Smooth muscle cell (in vitro differentiated cells): ENCODE data around the gene PYGB. TPM values are rescaled to one million over a fixed set of nuclear protein-coding genes. Genes with fewer than 3 reads are reported as not detected.

Source experiments
- DNase-seq: peaks from one replicate; lab custom pipeline; 2025; ENCODE audit not compliant: unreplicated experiment; lab: John Stamatoyannopoulos, UW
- H2AFZ ChIP-seq: fragments of 200-600 bp; sonication (generic); 2 replicates; pipeline ENCODE4 v1.6.0; 2016; ENCODE audit warnings: antibody characterized with exemption, low read depth, mild to moderate bottlenecking
- H3F3A ChIP-seq: fragments of 200-600 bp; sonication (generic); 2 replicates; pipeline ENCODE4 v1.6.0; 2017; ENCODE audit warnings: antibody characterized with exemption, low read depth
- H3K27ac ChIP-seq: fragments of 200-600 bp; sonication (generic); 2 replicates; pipeline ENCODE4 v1.5.1; 2016; ENCODE audit warnings: low read depth, mild to moderate bottlenecking
- H3K27me3 ChIP-seq: fragments of 200-600 bp; sonication (generic); 2 replicates; pipeline ENCODE4 v1.6.1; 2016; ENCODE audit warnings: low read depth, mild to moderate bottlenecking
- H3K36me3 ChIP-seq: fragments of 200-600 bp; sonication (generic); 2 replicates; pipeline ENCODE4 v1.5.1; 2016; ENCODE audit warnings: low read depth
- H3K4me1 ChIP-seq: fragments of 200-600 bp; sonication (generic); 2 replicates; pipeline ENCODE4 v1.5.1; 2016; ENCODE audit warnings: low read depth
- H3K4me2 ChIP-seq: fragments of 200-600 bp; sonication (generic); 2 replicates; pipeline ENCODE4 v1.6.0; 2016; ENCODE audit warnings: mild to moderate bottlenecking
- H3K4me3 ChIP-seq: fragments of 200-600 bp; sonication (generic); 2 replicates; pipeline ENCODE4 v1.5.1; 2016; ENCODE audit warnings: mild to moderate bottlenecking
- H3K79me2 ChIP-seq: fragments of 200-600 bp; sonication (generic); 2 replicates; pipeline ENCODE4 v1.6.0; 2016; ENCODE audit warnings: low read depth, mild to moderate bottlenecking
- H3K9ac ChIP-seq: fragments of 200-600 bp; sonication (generic); 2 replicates; pipeline ENCODE4 v1.6.0; 2016; ENCODE audit warnings: low read depth
- H3K9me3 ChIP-seq: fragments of 200-600 bp; sonication (generic); replicated peaks from 2 replicates; pipeline ENCODE4 v1.5.1; 2016; ENCODE audit warnings: low read depth
- H4K20me1 ChIP-seq: fragments of 200-600 bp; sonication (generic); 2 replicates; pipeline ENCODE4 v1.6.0; 2016; ENCODE audit warnings: low read depth
- CTCF ChIP-seq: fragments of 200-600 bp; sonication (generic); IDR thresholded peaks from 2 replicates; pipeline ENCODE4 v1.5.1; 2017; ENCODE audit warnings: borderline replicate concordance, mild to moderate bottlenecking, antibody characterized with exemption; ENCODE audit not compliant: insufficient read depth, poor library complexity, severe bottlenecking
- WGBS: methylation state at CpG from one replicate; pipeline ENCODE4 v1.1.7; 2016; ENCODE audit warnings: low lambda C conversion rate; 5-methylcytosine and 5-hydroxymethylcytosine counted together
- polyA plus RNA-seq: library from polyadenylated mRNA; unstranded; fragments of >200 nt; fragmentation: Nextera tagmentation; extraction: Ambion mirVana; gene quantifications from 2 replicates; pipeline ENCODE4 v1.2.1, GENCODE V29; 2016
- total RNA-seq: library from RNA; depleted of rRNA; stranded (reverse); fragments of >200 nt; gene quantifications from 2 replicates; pipeline ENCODE4 v1.2.3, GENCODE V29; 2014

PYGB gene
- total and polyA plus RNA-seq, 2 experiments from 2014 or later = 31.8 to 39.4 TPM

GRCh38 chr20:25207149-25207959, 40.5 kb upstream of the PYGB start:
- H2AFZ ChIP-seq = no peak overlapping the region
- no peak overlapping the region for H3K27ac ChIP-seq
- peaks cover 49% of the 10 kb centered on the region for H4K20me1 ChIP-seq
- peaks cover 7% of the 10 kb centered on the region for H3K36me3 ChIP-seq
- no peaks in the 10 kb centered on the region for H3F3A ChIP-seq
- H3K79me2 ChIP-seq = peaks cover 22% of the 10 kb centered on the region
- no peaks in the 10 kb centered on the region for H3K27me3 ChIP-seq
- no peak for TF ChIP-seq CTCF
- no peaks in the 10 kb centered on the region for H3K9me3 ChIP-seq
- WGBS = 96% methylated on average over 22 of the region's 22 CpGs
- no peak overlapping the region for H3K4me3 ChIP-seq
- no peak overlapping the region for H3K9ac ChIP-seq
- DNase-seq = no peak
- H3K4me1 ChIP-seq = peaks cover 5% of the 10 kb centered on the region
- H3K4me2 ChIP-seq = no peak overlapping the region

DNA sequence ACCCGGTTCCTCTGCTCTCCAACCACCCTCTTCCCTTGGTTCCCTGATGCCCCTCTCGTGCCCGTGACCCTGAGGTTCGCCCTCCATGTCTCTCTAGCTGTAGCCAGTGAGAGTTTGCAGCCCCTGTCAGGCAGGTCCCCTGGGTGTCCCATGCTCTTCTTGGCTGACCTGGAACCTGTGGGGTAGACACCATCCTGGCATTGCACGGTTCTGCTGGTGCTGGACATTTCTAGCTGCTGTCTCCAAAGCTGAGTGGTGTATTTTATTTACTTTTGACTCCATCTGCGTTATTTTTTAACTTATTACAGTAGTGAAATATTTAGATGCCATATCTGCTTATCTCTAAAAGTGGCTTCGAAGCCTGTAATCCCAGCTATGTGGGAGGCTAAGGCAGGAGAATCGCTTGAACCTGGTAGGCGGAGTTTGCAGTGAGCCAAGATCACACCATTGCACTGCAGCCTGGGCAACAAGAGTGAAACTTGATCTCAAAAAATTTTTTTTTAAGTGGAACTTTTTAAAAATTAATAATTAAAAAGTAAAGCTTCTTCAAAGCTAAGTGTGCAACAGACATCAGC, 39.8 kb upstream of the PYGB start:
- no peak overlapping the region for H3K4me3 ChIP-seq
- peaks cover 42% of the 10 kb centered on the region for H4K20me1 ChIP-seq
- H3K27ac ChIP-seq = no peak overlapping the region
- H3K27me3 ChIP-seq = no peaks in the 10 kb centered on the region
- H3K4me1 ChIP-seq = peaks cover 5% of the 10 kb centered on the region
- no peaks in the 10 kb centered on the region for H3F3A ChIP-seq
- peaks cover 15% of the 10 kb centered on the region for H3K79me2 ChIP-seq
- 76% methylated on average over 9 of the region's 9 CpGs for WGBS
- no peak overlapping the region for H3K9ac ChIP-seq
- no peak overlapping the region for H2AFZ ChIP-seq
- peak overlapping the region; percentile 44 for H3K4me2 ChIP-seq
- H3K9me3 ChIP-seq = no peaks in the 10 kb centered on the region
- TF ChIP-seq CTCF = no peak
- H3K36me3 ChIP-seq = peaks cover 7% of the 10 kb centered on the region
- DNase-seq = no peak

- H3K4me3 ChIP-seq = no peak overlapping the region
- WGBS = 88% methylated on average over 1 of the region's 1 CpG
- H3K4me1 ChIP-seq = peaks cover under 1% of the 10 kb centered on the region
- no peak overlapping the region for H3K4me2 ChIP-seq
- H3K79me2 ChIP-seq = peaks cover 2% of the 10 kb centered on the region
- peaks cover 7% of the 10 kb centered on the region for H3K36me3 ChIP-seq
- H3F3A ChIP-seq = no peaks in the 10 kb centered on the region
- DNase-seq = no peak
- TF ChIP-seq CTCF = no peak
- no peak overlapping the region for H2AFZ ChIP-seq
- H3K27me3 ChIP-seq = no peaks in the 10 kb centered on the region
- H3K9me3 ChIP-seq = no peaks in the 10 kb centered on the region
- H3K27ac ChIP-seq = no peak overlapping the region
- peaks cover 32% of the 10 kb centered on the region for H4K20me1 ChIP-seq
- no peak overlapping the region for H3K9ac ChIP-seq
These were observed 38.5 kb upstream of the PYGB start for GRCh38 chr20:25209400-25209799.
